ENCODE measurements around the gene SRGAP2. TPM values are rescaled to one million over a fixed set of nuclear protein-coding genes. Genes with fewer than 3 reads are reported as not detected.
"Not testable (repeated sequence)": the region's sequence is repeated elsewhere in the genome, so short reads cannot be mapped to it uniquely, and the experiment has no call there.

The SRGAP2 gene
- total RNA-seq, 1 experiment from 2014 or later, result 36.4 TPM

- not testable (repeated sequence) for DNase-seq (ENCODE audit: low read depth in 1 of 2, low spot score in 2 of 2); H3K27ac ChIP-seq; H3K36me3 ChIP-seq; H3K27me3 ChIP-seq (replicated peaks); H3K4me1 ChIP-seq (replicated peaks); H3K4me3 ChIP-seq; H3K9me3 ChIP-seq (replicated peaks)
These were observed 49.5 kb downstream of the SRGAP2 start for GRCh38 chr1:206252680-206253335.

Other genes starting within 250 kb of the SRGAP2 start
- 0.19 and 0.55 TPM in 2 replicates for gene RAB7B, start 200.1 kb upstream of the SRGAP2 start, total RNA-seq (2014; rRNA removed; shearing (Covaris generic))
- 0.31 TPM in 1 of 2 replicates, not detected in the other for gene CTSE, start 179.6 kb upstream of the SRGAP2 start, total RNA-seq (2014; rRNA removed; shearing (Covaris generic))
- not detected in 2 replicates for gene RHEX, start 150.4 kb upstream of the SRGAP2 start, total RNA-seq (2014; rRNA removed; shearing (Covaris generic))
- not detected in 2 replicates for gene AVPR1B, start 86.2 kb upstream of the SRGAP2 start, total RNA-seq (2014; rRNA removed; shearing (Covaris generic))
- 5.9 and 7.2 TPM in 2 replicates for gene FAM72A, start 702 bp upstream of the SRGAP2 start, total RNA-seq (2014; rRNA removed; shearing (Covaris generic))

All from SJSA1 (cell line).